ENCODE measurements around the gene ZNF474.

Gene ZNF474

GRCh38 chr5:122153774-122154173 lies 24.4 kb downstream of the ZNF474 start:
- no peak for DNase-seq (ENCODE audit: low spot score)

DNA sequence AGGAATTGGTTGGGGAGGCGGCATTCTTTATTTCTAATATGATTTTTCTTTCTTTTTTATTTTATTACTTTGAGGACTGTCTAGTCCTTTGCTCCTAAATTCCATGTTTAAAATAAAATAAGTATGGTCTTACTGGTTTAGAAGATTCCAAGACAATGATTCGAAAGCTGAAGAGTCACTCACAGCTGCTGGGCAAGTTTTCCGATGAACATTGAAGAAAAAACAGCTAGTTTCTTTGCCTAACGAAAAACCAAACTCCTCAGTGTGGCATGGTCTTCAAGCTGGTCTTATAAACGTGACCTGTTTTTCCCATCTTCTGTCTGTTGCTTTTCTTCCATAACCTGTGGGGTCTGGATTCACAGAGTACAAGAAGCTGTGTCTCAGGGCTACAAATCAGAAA lies 25.1 kb downstream of the ZNF474 start:
- no peak for DNase-seq (ENCODE audit: low spot score)

DNA sequence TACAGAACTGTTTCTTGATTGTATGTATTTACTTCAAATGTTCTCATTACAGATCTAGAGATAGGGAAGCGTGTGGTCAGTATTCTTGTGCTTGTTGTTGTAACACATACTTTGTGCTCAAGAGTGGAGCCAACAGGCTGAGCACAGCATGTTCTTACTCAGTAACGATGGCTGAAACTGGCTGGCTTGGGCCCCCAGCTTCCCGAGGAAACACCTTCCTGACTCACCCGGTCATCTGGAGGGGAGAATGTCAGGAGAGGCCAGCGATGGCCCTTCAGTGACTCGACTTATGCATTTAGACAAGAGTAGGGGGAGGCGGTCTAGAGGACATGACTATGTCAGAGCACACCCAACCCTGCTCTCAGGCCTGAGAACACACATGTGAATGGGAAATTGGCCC lies 25.6 kb downstream of the ZNF474 start:
- DNase-seq (ENCODE audit: low spot score) = no peak

GRCh38 chr5:122155546-122155945 lies 26.2 kb downstream of the ZNF474 start:
- no peak for DNase-seq (ENCODE audit: low spot score)

- DNase-seq (ENCODE audit: low spot score) = no peak
Observed at GRCh38 chr5:122156724-122157325, 27.5 kb downstream of the ZNF474 start.

GRCh38 chr5:122162100-122162638 lies 32.8 kb downstream of the ZNF474 start:
- DNase-seq (ENCODE audit: low spot score) = no peak

- no peak for DNase-seq (ENCODE audit: low spot score)
Observed at GRCh38 chr5:122163121-122164069, 34.0 kb downstream of the ZNF474 start.

DNA sequence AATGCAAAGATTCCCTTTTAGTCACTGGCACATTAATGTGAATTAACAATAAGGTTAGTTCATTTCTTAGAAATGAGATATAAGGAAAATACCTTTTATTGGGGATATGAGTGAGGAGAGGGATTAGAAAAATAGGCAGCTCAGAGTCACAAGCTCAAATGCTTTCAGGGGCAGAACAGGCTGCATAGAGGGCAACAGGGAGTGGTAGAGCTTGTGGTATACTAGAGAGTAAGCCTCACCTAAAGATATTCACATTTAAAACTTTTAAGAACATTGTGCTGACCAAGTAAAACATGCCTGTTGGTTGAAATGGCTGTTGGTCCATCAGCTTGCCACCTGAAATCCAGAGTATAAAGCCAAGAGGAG lies 34.7 kb downstream of the ZNF474 start:
- no peak for DNase-seq (ENCODE audit: low spot score)

DNA sequence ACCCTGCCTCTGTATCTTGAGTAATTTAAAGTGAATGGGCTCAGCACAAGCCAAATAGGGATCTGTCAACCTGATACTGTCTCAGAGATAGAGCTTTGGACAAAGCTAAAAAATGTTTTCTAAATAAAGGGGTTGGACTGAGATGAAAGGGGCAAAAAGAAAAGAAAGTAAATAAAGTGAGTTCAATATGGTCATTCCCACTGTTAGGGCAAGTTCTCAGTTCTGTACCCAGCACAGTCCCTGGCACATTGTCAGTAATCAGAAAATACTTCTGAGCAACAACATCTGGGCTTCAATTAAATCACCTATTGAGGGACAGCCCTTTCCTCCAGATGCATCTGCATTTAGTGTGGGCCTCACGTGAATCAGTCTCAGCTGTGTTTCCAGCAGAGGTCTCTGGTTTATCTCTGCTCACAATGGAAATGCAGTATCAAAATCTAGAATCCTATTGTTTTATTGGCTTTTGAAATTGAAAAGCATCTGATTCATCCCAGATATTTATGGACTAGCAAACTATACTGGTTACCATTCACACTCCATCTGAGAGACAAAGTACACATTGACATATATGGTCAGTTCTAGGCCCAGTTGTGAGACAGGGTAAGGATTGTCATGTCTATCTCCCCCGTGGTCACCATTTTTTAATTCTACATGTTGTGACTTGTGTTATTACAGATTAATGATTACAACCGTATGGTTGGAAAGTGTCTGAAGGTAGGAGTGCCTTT lies 35.6 kb downstream of the ZNF474 start:
- DNase-seq (ENCODE audit: low spot score) = no peak

- no peak for DNase-seq (ENCODE audit: low spot score)
Observed at GRCh38 chr5:122165559-122166078, 36.3 kb downstream of the ZNF474 start.

- no peak for DNase-seq (ENCODE audit: low spot score)
Observed at GRCh38 chr5:122169350-122170103, 40.2 kb downstream of the ZNF474 start.

- DNase-seq (ENCODE audit: low spot score) = no peak
Observed at GRCh38 chr5:122170620-122171019, 41.3 kb downstream of the ZNF474 start.

DNA sequence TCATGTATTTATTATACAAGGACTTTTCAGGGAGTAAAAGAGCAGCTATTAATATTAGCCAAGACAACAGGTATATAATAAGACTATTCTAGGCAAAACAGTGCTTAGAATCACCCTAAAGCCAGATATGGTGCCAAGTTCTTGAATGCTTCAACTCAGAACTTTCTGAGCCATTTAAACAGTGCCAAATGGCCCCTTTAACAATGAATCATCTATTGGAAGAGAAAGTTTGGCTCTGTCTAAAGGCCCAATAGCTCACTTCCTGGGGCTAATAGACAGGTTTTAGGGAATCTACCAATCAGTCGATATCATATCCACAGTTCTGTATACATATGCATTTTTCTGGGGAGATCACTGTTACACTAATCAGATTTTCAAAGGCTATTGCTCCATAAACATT lies 42.9 kb downstream of the ZNF474 start:
- no peak for DNase-seq (ENCODE audit: low spot score)

DNA sequence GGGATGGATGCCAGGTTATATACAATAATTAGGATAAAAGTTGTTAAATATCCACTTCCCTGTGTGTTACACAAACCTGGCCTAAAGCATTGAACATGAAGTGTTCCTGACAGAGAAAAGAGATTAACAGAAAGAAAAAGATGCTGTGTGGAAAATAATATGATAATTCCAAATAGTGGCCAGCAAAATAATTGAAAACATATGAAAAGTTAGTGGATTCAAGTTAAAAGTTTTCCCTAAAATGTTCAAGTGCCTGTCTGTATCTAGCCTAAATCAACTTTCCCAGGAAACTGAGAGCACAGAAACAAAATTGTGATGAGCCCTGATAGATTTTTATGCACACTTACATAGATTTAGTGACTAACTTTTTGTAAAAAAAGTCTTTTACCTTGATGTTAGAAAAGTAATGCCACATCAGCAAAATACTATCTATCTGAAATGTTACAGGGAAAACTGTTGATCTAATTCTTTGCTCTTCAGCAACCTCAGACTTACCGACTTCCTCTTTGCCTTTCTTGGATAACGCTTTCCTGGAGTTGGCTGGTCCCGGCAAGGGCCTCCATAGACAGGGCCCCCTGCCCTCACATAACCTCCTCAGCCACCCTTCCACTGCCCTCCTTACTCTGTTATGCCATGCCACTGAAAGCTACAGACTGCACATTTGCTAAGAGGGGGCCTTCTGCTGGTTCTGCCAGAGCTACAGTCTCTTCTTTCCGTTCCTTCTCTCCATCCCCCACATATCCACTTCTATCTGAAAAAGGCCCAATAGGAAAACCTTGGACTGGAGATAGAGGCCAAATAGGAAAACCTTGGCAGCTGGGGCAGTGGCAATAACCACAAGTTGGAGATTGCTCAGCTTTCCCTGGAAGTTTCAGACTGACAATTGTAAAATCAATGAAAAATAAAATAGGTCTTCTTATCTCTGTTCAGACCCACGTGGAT lies 44.4 kb downstream of the ZNF474 start:
- no peak for DNase-seq (ENCODE audit: low spot score)

- no peak for DNase-seq (ENCODE audit: low spot score)
Observed at GRCh38 chr5:122175091-122175490, 45.7 kb downstream of the ZNF474 start.

DNA sequence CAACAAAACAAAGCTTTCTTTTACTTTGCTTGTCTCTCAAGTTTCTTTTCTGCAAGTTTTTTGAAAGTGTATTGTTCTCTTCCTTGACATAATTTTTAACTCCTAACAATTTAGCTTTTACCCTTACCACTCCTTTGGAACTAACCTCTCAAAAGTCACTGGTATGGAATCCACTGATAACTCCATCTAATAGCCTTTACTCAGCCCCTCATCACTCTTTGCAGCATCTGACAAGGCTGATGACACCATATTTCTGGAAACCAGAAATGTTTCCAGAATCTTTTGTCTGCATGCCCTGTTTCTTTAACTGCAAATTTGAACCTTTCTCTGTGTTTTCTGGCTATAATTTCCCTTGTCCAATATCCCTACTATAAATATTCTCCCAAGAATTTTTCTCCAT lies 46.5 kb downstream of the ZNF474 start:
- DNase-seq (ENCODE audit: low spot score) = no peak

DNA sequence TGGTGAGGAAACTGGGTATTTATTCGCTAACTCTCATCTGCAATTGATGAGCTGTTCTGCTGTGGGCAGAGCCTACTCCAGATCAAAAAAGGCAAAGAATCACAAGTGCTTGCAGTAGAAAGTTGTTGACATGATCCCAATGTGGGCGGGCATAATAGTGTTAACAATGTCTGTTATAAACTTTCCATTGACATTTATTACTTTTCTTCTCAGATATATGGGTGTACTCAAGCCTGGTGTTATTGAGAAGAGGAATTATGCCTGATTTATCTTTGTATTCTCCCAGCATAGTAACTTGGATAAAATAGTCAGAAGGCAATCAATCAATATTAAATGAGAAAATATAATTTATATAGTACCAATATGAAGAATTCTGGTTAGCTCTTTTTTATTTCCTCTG lies 47.8 kb downstream of the ZNF474 start:
- no peak for DNase-seq (ENCODE audit: low spot score)

DNA sequence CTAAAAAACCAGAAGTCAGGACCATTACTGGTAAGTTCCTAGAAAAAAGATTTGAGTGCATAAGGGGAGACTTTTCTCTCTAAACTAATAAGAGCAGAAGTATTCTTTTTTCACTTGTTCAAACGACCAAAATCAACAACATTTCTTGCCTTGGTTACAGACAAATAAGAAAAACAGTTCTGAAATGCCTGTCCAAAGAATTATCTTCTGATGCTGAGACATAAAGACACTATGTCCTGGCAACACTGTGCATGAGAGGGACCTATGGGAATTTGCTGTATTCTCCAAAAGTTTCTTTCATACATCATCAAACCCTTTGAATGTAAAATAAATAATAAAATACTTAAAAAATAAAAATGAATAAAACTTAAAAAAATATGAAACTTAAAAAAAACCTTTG lies 50.4 kb downstream of the ZNF474 start:
- no peak for DNase-seq (ENCODE audit: low spot score)

DNA sequence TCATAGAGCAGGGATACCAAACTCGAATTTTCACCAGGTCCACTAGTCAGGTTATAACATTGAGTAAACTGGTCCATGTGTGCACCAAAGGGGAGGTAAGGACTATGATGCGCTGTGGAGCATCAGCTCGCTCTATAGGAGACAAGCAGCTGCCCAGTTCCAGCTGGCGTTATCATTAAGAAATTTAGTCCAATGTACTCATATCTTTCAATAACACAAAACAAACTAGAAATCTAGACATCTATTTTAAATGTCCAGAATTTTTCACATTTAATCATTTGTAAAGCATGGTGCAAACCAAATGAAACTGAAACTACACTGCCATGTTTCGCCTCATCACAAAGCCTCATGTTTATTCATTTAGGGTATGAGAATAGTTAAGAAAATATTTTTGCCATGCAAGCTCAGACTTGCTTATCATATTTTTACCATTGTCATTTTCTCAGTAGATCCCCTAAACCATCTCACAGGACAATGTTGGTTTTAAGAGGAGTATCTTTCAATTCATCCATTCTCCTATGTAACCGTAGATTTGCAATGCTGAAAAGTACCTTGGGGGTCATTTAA lies 50.9 kb downstream of the ZNF474 start:
- no peak for DNase-seq (ENCODE audit: low spot score)

GRCh38 chr5:122180863-122181548 lies 51.7 kb downstream of the ZNF474 start:
- DNase-seq (ENCODE audit: low spot score) = no peak
